Measurements from ENCODE around the gene LRP3.

LRP3 gene

DNA sequence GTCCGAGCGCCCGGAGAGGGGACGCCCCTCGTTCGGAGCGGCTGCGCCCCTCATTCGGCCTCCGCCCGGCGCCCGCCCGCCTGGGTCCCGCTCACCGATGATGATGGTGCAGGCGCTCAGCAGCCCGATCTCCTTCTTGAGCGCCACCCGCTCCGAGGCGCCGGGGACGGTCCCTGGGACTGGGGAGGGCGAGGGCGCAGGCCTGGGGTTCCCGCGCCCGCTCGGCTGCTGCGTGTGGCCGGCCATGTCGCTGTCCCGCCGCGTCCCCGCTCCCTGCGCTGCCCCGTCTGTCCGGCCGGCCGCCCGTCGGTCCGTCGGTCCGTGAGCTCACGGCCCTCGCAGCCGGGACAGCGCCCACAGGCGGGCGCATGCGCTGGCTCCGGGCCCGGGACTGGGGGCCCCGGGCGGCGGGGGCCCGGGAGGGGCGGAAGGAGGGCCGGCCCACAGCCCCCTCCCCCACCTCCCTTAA lies 31.4 kb downstream of the LRP3 start, which contains the start of gene SLC7A10:
SLC7A10 (minus strand) TSS at position 393 of the 469 bp plus-strand sequence; CDS start at position 246, 147 bp downstream.
- DNase-seq (ENCODE audit: low read depth), result no peak
- no peak within 1 kb of the TSS for H3K4me3 ChIP-seq (ENCODE audit: low read depth, low read length)
- TF ChIP-seq, protein P1, sequence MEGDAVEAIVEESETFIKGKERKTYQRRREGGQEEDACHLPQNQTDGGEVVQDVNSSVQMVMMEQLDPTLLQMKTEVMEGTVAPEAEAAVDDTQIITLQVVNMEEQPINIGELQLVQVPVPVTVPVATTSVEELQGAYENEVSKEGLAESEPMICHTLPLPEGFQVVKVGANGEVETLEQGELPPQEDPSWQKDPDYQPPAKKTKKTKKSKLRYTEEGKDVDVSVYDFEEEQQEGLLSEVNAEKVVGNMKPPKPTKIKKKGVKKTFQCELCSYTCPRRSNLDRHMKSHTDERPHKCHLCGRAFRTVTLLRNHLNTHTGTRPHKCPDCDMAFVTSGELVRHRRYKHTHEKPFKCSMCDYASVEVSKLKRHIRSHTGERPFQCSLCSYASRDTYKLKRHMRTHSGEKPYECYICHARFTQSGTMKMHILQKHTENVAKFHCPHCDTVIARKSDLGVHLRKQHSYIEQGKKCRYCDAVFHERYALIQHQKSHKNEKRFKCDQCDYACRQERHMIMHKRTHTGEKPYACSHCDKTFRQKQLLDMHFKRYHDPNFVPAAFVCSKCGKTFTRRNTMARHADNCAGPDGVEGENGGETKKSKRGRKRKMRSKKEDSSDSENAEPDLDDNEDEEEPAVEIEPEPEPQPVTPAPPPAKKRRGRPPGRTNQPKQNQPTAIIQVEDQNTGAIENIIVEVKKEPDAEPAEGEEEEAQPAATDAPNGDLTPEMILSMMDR (IDR thresholded peaks at IDR 0.05; ENCODE audit: low read depth, low read length, missing control alignments), result no peak
- in situ Hi-C loops (cut with HindIII; ENCODE audit: low sequenced_read_pairs), result no loop called here

DNA sequence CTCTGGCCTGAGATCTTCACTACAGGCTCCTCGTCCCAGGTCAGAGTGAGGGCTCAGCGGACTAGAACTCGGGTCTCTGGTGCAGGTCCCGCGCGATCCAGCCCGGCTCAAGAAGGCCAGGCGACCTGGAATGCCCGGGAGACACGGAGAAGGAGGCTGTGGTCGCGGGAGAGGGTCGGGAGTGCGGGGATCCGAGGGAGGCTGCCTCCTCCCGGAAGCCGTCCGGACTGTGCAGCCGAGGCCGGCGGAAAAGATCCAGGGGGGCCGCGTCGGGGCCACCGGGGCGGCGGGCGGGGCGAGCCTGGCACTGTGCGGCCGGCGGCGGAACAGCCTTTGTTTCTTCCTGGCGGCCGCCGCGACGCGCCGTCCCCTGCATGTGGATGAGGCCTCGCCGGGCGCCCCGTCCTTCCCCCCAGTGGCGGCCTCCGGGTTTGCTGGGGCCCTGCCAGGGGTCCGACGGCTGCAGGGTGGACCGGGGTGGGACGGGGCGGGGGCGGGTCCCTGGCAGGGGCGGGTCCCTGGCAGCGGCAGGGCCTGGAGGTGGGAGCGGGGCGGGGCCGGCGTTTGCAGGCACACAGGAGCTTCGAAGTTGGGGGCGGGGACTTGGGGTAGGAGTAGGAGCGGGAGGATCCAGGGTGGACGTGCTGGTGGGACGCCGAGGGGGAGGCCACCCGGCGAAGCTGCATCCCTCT lies 32.6 kb downstream of the LRP3 start:
- no peak for DNase-seq (ENCODE audit: low read depth)
- in situ Hi-C loops (cut with HindIII; ENCODE audit: low sequenced_read_pairs), result no loop called here
- TF ChIP-seq, protein P1 (IDR thresholded peaks at IDR 0.05; ENCODE audit: low read depth, low read length, missing control alignments), result no peak
- H3K4me3 ChIP-seq (ENCODE audit: low read depth, low read length), result no peak overlapping the region

DNA sequence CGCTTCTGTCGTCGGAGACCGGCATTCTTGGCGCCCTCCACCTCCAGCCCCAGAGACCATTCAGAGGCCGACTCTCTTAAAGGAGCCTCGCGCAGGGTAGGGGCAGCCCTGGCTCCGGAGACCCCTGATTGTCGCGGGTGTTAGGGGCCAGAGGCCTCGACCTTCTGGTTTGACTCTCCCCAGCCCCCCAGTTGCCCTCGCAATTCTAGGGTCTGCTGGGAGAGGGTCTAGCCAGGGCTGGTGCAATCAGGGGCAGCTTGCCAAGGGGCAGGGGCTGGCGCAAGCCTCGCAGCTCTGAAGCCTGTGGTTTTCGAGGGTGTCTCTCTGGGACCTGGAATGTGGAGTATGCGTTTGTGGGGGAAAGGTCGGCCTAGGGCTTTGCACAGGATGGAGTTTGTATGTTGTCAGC lies 33.1 kb downstream of the LRP3 start:
- in situ Hi-C loops (cut with HindIII; ENCODE audit: low sequenced_read_pairs), result no loop called here
- TF ChIP-seq, protein P1 (IDR thresholded peaks at IDR 0.05; ENCODE audit: low read depth, low read length, missing control alignments), result no peak
- DNase-seq (ENCODE audit: low read depth), result no peak
- H3K4me3 ChIP-seq (ENCODE audit: low read depth, low read length), result no peak overlapping the region

DNA sequence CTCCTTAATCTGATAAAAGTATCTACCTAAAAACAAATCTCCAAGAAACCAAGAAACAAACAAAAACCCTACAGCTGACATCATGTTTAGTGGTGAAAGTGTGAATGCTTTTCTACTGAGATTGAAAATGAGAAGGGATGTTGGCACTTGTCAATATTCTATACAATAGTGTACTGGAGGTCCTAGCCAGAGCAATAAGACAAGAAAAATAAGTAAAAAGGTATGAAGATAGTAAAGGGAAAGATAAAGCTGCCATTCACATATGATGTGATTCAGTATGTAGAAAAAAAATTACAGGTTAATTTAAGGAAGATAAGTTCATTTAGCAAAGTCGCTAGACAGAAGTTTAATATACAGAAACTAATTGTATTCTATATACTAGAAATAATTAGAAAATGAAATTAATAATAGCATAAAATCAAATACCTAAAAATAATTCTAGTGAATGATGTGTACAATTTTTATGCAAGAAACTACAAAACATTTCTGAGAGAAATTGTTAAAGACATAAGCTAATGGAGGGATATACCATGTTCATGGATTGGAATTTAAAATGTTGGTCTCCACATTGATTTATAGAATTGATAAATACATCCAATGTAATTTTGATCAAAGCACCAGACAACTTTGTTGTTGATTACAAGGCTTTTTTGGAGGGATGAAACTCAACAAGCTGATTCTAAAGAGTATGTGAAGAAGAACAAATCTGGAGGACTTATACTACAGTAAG lies 33.9 kb downstream of the LRP3 start:
- no peak for DNase-seq (ENCODE audit: low read depth)
- TF ChIP-seq, protein P1 (IDR thresholded peaks at IDR 0.05; ENCODE audit: low read depth, low read length, missing control alignments), result no peak
- in situ Hi-C loops (cut with HindIII; ENCODE audit: low sequenced_read_pairs), result no loop called here
- H3K4me3 ChIP-seq (ENCODE audit: low read depth, low read length), result no peak overlapping the region

DNA sequence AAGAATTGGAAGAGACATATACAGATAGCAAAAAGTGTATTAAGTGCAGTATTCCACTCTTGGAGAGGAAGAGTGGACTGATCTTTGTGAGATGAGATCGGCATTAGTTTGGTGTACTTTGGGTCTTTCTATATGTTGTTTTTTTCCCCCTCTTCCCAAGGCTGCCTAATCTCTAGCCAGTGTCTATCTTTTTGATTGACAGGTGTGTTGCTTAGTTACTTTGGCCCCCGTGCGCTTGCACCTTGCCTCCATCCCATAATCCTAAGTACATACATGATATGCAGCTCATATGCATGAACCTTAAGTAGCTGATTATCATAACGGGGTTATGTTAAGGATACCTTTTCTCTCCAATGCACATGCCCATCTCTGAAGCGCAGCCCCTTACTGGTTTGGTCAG lies 35.8 kb downstream of the LRP3 start:
- TF ChIP-seq, protein P1 (IDR thresholded peaks at IDR 0.05; ENCODE audit: low read depth, low read length, missing control alignments), result no peak
- DNase-seq (ENCODE audit: low read depth), result no peak
- in situ Hi-C loops (cut with HindIII; ENCODE audit: low sequenced_read_pairs), result no loop called here
- no peak overlapping the region for H3K4me3 ChIP-seq (ENCODE audit: low read depth, low read length)

DNA sequence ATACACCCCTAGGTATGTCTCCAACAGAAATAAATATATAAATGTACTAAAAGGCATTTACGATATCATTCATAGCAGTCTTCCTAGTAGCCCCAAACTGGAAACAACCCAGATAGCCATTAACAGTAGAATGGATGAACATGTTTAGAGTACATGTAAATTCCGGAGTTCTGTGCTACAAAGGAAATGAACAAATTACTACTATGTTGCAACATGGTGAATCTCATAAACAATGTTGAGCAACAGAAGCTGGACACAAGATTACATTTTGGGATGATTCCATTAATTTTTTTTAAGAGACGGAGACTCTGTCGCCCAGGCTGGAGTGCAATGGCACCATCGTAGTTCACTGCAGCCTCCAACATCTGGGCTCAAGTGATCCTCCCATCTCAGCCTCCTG lies 37.4 kb downstream of the LRP3 start:
- in situ Hi-C loops (cut with HindIII; ENCODE audit: low sequenced_read_pairs), result no loop called here
- no peak overlapping the region for H3K4me3 ChIP-seq (ENCODE audit: low read depth, low read length)
- TF ChIP-seq, protein P1 (IDR thresholded peaks at IDR 0.05; ENCODE audit: low read depth, low read length, missing control alignments), result no peak
- DNase-seq (ENCODE audit: low read depth), result no peak

All from astrocyte of the cerebellum (primary cell).